HG03196 (cell line): ENCODE measurements around the gene NIPSNAP3A.
"Not testable (repeated sequence)": the region's sequence is repeated elsewhere in the genome, so short reads cannot be mapped to it uniquely, and the experiment has no call there.

Experiments
- ATAC-seq: cut with Tn5 transposase; IDR thresholded peaks from one replicate; pipeline ENCODE4 v1.9.1; 2021; ENCODE audit not compliant: unreplicated experiment

Gene NIPSNAP3A

GRCh38 chr9:104747565-104748358, at the start of gene NIPSNAP3A:
NIPSNAP3A (plus strand) TSS chr9:104747683; CDS start chr9:104747793, 110 bp downstream.
- peak; percentile 93 for ATAC-seq

- no peak for ATAC-seq
Measured at GRCh38 chr9:104700306-104700705, 47.2 kb upstream of the NIPSNAP3A start.

DNA sequence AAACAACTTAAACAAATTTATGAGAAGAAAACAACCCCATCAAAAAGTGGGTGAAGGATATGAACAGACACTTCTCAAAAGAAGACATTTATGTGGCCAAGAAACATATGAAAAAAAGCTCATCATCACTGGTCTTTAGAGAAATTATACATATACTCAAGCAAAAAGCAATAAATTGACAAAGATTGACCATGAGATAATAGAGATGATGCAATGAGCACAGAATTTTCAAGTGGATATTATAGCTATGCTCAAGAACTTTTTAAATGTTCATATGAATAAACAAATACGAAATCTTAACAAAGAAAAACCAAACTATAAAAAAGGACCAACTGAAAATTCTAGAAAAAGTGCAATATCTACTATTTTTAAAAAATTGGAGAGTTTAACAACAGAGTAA, 38.7 kb upstream of the NIPSNAP3A start:
- ATAC-seq = not testable (repeated sequence)

GRCh38 chr9:104711604-104712003, 35.9 kb upstream of the NIPSNAP3A start:
- ATAC-seq = no peak

GRCh38 chr9:104725014-104725413, 22.5 kb upstream of the NIPSNAP3A start:
- ATAC-seq = no peak

GRCh38 chr9:104738452-104738851, 9.0 kb upstream of the NIPSNAP3A start:
- no peak for ATAC-seq

- no peak for ATAC-seq
Measured at GRCh38 chr9:104740621-104741020, 6.9 kb upstream of the NIPSNAP3A start.

- peak; percentile 33 for ATAC-seq
Measured at GRCh38 chr9:104743376-104743985, 4.0 kb upstream of the NIPSNAP3A start.

- ATAC-seq = no peak
Measured at GRCh38 chr9:104745852-104746251, 1.6 kb upstream of the NIPSNAP3A start.

DNA sequence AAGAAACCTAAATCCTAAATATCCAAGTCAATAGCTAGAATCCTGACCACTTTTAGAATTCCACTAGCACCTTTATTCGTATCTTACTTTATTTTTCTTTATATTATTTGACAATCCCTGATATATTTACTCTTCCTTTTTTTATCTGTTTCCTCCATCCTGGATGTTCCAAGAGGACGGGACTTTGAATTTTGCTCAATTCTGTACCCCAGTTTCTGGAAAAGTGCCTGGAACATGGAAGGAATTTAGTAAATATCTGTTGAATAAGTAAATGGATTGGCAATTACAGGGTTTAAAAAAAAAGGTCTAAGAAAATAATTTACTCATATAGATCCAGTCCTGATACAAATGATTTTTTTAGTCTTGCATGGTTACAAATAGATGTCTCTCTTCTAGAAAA, 1.2 kb upstream of the NIPSNAP3A start:
- ATAC-seq = no peak

GRCh38 chr9:104746798-104747197, 685 bp upstream of the NIPSNAP3A start:
- no peak for ATAC-seq

GRCh38 chr9:104747245-104747564, 278 bp upstream of the NIPSNAP3A start:
- ATAC-seq = no peak

DNA sequence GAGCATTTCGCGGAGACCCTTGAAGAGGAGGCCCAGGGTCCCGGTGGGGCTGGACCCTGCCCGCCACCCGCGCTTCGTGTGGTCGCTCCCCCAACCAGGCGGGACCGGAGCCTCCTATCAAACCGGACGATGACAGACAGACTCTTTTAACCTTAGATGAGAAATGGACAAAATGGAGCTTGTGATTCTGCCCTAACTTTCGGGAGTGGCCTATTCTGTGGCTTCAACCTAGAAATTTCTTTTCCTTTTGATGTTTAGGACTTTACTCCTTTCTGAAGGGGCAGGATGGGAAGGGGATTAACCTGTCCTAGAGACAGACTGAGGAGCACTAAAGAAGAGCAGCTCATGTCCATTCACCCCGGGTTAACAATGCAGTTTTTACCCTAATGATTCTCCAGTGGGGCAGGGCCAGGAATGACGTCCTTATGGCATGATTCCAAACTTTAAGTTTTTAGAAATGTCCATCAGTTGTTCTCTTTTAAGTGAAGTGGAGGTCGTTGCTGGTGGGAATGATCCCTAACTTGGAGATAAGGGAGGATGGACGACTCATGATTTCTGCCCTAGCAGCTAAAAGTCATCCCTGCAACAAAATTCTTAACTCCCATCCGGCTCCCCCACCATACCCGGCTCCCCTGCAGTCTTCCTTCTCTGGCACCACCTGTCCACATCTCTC, 1.0 kb downstream of the NIPSNAP3A start:
- ATAC-seq = peak; percentile 2

- ATAC-seq = no peak
Measured at GRCh38 chr9:104750185-104750767, 2.8 kb downstream of the NIPSNAP3A start.

- ATAC-seq = no peak
Measured at GRCh38 chr9:104758974-104759373, 11.5 kb downstream of the NIPSNAP3A start.

DNA sequence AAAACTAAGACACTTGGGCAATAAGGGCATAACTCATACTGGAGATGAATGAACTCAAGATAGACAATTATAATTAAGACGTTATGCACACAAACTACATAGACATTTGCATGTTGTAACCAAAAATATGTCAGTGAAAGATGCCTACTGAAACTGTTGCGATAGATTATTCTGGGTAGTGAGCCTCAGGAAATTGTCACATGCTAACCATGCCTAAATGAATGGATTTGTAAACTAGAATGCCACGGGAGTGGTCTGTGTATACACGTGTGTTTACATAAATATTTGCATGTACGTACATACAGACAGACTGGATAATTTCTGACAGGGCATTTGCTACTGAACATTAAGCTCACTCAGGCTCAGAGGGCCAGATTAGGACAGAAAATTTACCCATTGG, 17.7 kb downstream of the NIPSNAP3A start:
- no peak for ATAC-seq

GRCh38 chr9:104766025-104766424, 18.5 kb downstream of the NIPSNAP3A start:
- ATAC-seq = no peak

DNA sequence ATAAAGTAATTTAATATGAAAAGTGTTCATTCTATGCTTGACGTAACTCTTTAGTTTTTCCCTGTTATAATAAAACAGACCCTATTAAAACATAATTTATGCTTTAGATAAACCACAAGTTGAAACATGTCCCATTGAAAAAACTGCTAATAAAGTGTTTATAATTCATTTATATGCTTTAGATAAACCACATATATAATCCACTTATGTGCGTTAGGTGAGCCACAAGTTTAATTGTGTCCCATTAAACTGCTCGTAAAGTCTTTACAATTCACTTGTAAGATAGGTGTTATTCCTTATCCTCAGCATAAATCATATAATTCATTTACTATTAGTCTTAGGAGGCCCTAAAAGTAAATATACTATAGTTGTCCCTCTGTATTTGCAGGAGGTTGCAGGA, 20.0 kb downstream of the NIPSNAP3A start:
- ATAC-seq = no peak

GRCh38 chr9:104769029-104769428, 21.5 kb downstream of the NIPSNAP3A start:
- not testable (repeated sequence) for ATAC-seq

- ATAC-seq = no peak
Measured at GRCh38 chr9:104769655-104770054, 22.2 kb downstream of the NIPSNAP3A start.

DNA sequence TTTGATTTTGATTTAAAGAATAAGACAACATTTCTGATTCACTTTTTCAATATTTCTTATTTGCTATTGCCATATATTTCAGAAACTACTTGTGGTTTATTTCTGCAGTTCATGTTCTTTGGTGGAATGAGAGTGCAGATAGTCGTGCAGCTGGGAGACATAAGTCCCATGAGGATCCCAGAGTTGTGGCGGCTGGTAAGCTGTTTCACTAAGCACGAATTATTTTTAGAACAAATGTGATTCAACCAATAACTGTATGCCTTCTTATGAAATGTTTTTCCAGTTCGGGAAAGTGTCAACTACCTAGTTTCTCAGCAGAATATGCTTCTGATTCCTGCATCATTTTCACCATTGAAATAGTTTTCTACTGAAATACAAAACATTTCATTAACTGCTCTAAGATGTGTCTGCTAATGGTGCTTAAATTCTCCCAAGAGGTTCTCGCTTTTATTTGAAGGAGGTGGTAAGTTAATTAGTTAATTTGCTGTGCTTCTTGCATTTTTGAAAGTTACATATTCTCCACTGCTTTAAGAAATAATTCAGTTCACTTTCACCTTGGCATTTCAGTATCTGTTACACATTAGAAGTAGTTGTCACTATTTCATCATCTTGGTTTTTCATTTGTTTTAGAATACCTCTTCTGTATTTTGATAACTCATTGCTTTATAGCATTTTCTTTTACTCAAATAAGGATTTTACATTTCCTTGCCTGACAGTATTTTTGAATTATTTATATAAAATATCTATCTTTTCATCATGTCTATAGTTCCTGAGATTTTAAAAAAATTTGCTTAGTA, 25.4 kb downstream of the NIPSNAP3A start:
- ATAC-seq = no peak
